ENCODE measurements around the gene CLIP4.

DNA sequence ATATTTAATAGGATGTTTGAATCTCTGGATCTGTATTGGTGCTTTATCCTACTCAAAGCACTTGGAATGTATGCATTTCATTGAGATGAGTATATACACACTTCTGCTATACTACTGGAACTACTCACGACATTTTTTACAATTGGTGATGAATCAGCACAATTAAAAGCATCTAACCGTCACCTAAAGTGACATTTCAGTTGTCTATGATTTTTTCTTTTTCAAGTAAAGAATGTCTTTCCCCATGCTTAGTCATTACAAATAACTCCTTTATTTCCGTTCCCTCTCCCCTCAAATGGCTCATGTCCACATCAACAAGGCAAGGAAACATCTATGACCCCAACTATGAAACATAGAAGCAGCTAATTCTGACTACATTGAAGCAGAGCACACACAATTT, 77.3 kb downstream of the CLIP4 start:
- TF ChIP-seq, protein P1, sequence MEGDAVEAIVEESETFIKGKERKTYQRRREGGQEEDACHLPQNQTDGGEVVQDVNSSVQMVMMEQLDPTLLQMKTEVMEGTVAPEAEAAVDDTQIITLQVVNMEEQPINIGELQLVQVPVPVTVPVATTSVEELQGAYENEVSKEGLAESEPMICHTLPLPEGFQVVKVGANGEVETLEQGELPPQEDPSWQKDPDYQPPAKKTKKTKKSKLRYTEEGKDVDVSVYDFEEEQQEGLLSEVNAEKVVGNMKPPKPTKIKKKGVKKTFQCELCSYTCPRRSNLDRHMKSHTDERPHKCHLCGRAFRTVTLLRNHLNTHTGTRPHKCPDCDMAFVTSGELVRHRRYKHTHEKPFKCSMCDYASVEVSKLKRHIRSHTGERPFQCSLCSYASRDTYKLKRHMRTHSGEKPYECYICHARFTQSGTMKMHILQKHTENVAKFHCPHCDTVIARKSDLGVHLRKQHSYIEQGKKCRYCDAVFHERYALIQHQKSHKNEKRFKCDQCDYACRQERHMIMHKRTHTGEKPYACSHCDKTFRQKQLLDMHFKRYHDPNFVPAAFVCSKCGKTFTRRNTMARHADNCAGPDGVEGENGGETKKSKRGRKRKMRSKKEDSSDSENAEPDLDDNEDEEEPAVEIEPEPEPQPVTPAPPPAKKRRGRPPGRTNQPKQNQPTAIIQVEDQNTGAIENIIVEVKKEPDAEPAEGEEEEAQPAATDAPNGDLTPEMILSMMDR (IDR thresholded peaks at IDR 0.05): no peak
- no peak for TF ChIP-seq POLR2A (IDR thresholded peaks at IDR 0.05)
- TF ChIP-seq EP300 (IDR thresholded peaks at IDR 0.05): no peak

Data from ovary (tissue), 3 donors.